GM12864 (cell line): ENCODE data around the gene PTPRG.
"Not testable (repeated sequence)": the region's sequence is repeated elsewhere in the genome, so short reads cannot be mapped to it uniquely, and the experiment has no call there.

Experiments used
- DNase-seq: peaks from one replicate; pipeline ENCODE4 v3.0.0-alpha.2; 2011; ENCODE audit warnings: low read depth
- H3K4me3 ChIP-seq: 2 replicates; pipeline ENCODE4 v1.5.1; 2011; ENCODE audit warnings: mild to moderate bottlenecking, low read depth, low read length, control low read depth
- TF ChIP-seq, protein P1 (sequence below): IDR thresholded peaks from 2 replicates; pipeline ENCODE4 v1.5.1; 2011; ENCODE audit warnings: low read depth, mild to moderate bottlenecking, moderate library complexity, low read length, control low read depth, inconsistent platforms; ENCODE audit errors: missing control alignments

PTPRG gene

DNA sequence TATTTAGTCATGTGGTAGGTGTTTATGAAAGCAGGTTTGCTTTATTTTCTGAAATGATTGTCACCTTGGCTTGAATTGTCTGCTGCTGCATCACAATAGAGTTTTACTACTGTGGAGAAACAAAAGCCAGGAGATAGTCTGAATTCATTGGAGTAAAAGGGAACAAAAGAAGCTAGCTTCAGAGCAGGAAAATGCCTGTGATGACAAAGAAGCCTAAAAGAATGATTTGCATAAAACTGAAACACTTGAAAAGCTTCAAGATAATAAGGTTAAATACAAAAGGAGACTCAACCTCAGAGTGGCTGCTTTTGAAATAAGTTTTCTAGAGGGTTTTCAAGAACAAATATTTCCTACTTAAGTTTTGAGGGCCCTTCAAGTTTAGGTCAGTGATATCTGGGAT is 138.3 kb downstream of the PTPRG start:
- TF ChIP-seq, protein P1, sequence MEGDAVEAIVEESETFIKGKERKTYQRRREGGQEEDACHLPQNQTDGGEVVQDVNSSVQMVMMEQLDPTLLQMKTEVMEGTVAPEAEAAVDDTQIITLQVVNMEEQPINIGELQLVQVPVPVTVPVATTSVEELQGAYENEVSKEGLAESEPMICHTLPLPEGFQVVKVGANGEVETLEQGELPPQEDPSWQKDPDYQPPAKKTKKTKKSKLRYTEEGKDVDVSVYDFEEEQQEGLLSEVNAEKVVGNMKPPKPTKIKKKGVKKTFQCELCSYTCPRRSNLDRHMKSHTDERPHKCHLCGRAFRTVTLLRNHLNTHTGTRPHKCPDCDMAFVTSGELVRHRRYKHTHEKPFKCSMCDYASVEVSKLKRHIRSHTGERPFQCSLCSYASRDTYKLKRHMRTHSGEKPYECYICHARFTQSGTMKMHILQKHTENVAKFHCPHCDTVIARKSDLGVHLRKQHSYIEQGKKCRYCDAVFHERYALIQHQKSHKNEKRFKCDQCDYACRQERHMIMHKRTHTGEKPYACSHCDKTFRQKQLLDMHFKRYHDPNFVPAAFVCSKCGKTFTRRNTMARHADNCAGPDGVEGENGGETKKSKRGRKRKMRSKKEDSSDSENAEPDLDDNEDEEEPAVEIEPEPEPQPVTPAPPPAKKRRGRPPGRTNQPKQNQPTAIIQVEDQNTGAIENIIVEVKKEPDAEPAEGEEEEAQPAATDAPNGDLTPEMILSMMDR, result no peak
- no peak overlapping the region for H3K4me3 ChIP-seq
- DNase-seq, result no peak

DNA sequence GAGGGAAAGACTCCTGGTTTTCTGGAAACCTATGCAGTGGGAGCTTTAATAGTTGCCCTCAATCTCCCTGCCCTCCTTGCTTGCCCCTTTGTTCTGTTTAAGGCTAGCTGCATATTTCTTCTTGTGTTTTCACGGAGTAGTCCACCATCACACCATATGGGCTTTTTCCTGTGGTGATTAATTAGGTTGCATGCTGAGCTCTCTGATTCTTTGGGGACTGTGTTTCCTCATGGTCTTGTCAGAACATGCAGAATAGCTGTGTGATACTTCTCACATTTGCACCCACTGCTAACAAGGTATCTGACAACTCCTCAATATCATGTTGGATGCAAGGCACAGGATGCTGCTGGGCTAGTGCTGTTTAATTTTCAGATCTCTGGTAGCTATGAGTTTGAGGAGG is 139.6 kb downstream of the PTPRG start:
- no peak for DNase-seq
- H3K4me3 ChIP-seq, result no peak overlapping the region
- TF ChIP-seq, protein P1, result no peak

DNA sequence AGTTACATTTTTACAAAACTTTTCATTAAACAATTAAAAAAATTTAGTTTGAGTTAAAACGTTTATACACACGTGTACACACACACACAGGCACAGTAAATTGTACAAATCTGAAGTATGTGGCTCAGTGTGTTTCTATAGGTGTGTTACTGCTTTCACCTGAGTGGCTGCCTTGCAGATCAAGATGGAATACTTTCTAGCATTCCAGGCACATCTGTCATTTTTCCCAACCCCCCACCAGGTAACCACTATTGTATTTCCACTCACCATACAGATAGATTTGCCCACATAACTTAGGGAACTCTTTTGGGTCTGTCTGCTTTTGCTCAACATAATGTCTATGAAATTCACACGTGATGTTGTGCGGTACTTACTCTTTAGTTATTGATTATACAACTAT is 141.1 kb downstream of the PTPRG start:
- TF ChIP-seq, protein P1, result no peak
- no peak for DNase-seq
- no peak overlapping the region for H3K4me3 ChIP-seq

DNA sequence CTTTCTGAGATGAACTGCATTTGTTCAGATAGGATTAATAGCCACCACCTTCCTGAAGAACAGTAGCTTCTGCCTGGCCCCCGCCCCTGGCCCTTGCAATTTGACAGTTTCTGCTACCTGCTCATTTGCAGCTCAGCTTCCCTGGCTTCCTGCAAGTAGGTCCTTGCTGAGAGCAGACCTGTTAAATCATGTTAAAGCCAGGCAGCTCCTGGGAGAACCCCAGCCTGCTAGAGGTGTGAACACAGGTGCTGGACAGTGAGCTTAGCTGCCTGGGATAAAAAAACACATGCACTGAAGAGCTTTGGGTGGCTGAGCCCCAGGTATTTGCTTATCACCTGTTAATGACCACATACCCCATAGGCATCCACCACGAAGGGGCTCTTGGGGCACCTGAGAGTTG is 143.4 kb downstream of the PTPRG start:
- H3K4me3 ChIP-seq, result no peak overlapping the region
- TF ChIP-seq, protein P1, result no peak
- no peak for DNase-seq

DNA sequence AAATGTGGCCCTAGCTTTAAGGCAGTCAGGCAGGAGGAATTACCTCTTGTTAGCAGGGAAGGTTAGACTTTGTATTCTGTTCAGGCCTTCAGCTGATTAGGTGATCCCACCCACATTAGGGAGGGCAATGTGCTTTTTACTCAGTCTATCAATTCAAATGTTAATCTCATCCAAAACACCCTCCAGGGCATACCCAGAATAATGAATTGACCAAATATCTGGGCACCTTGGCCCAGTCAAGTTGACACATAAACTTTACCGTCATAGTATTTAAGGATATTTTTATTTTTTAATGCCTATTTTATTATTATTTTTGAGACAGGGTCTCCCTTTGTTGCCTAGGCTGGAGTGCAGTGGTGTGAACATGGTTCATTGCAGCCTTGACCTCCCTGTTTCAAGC is 146.1 kb downstream of the PTPRG start:
- H3K4me3 ChIP-seq, result no peak overlapping the region
- no peak for DNase-seq
- TF ChIP-seq, protein P1, result no peak

DNA sequence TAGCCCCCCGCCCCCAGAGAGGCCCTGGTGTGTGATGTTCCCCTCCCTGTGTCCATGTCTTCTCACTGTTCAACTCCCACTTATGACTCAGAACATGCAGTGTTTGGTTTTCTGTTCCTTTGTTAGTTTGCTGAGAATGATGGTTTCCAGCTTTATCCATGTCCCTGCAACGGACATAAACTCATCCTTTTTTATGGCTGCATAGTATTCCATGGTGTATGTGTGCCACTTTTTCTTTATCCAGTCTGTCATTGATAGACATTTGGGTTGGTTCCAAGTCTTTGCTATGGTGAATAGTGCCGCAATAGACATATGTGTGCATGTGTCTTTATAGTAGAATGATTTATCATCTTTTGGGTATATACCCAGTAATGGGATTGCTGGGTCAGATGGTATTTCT is 149.5 kb downstream of the PTPRG start:
- not testable (repeated sequence) for DNase-seq, H3K4me3 ChIP-seq

DNA sequence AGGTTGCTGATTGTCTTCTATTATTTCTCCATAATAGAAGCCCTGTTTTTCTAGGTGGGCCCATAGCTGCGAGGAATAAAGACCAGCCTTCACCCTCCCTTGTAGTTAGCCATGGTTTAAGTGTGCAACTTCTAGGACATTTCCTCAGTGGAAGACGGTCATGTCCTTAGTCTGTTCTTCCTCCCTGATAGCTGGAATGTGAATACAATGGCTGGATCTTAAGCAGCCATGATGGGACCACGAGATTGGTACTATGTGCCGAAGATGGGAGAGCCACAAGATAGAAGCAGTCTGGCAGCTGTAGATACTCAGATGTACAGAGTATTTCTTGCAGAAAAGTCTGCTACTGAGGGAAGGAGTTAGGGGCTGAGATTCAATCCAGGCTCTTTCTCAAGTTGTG is 152.9 kb downstream of the PTPRG start:
- TF ChIP-seq, protein P1, result no peak
- H3K4me3 ChIP-seq, result no peak overlapping the region
- DNase-seq, result no peak

DNA sequence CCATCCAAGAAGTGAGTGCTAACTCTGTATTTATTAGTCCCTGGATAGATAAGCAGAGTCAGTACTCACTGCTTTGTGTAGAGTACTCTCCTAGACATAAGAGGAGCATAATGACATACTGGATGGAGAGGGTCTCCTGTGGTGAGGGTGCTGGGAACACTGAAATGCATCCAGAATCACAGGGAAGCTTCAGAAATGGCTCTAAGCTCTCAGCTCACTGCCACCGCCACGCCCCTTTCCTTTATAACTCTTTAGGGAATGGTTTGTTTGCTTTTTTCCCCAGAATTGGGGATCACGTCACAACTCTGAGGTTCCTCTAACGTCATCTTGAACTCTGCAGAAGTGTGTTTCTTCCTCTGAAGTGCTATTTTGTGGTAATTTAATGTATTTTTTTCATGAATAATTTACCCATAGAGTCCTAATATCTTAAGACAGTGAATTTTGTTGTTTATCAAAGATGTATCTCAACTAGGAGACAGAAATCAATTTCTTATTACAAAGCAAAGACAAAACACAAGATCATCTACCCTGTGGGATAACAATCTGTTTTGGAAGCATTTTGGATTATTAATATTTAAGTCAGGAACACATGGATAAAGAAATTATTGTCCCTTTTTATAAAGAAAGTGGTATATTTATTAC is 154.6 kb downstream of the PTPRG start:
- TF ChIP-seq, protein P1, result no peak
- no peak for DNase-seq
- no peak overlapping the region for H3K4me3 ChIP-seq

DNA sequence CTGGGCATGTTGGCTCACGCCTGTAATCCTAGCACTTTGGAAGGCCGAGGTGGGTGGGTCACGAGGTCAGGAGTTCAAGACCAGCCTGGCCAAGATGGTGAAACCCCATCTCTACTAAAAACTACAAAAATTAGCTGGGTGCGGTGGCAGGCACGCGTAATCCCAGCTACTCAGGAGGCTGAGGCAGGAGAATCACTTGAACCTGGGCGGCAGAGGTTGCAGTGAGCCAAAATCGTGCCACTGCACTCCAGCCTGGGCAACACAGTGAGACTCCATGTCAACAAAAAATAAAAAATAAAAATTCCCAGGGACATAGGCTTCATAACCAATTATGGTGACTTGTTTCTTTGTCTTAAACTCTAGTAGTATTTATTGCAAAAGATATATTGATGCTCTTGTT is 155.3 kb downstream of the PTPRG start:
- DNase-seq, H3K4me3 ChIP-seq: not testable (repeated sequence)
